ENCODE results near the gene POLH. TPM values are rescaled to one million over a fixed set of nuclear protein-coding genes. Genes with fewer than 3 reads are reported as not detected.

POLH gene
- total and polyA plus RNA-seq, 12 donors: 2.1 to 11.2 (median 8.3) TPM

DNA sequence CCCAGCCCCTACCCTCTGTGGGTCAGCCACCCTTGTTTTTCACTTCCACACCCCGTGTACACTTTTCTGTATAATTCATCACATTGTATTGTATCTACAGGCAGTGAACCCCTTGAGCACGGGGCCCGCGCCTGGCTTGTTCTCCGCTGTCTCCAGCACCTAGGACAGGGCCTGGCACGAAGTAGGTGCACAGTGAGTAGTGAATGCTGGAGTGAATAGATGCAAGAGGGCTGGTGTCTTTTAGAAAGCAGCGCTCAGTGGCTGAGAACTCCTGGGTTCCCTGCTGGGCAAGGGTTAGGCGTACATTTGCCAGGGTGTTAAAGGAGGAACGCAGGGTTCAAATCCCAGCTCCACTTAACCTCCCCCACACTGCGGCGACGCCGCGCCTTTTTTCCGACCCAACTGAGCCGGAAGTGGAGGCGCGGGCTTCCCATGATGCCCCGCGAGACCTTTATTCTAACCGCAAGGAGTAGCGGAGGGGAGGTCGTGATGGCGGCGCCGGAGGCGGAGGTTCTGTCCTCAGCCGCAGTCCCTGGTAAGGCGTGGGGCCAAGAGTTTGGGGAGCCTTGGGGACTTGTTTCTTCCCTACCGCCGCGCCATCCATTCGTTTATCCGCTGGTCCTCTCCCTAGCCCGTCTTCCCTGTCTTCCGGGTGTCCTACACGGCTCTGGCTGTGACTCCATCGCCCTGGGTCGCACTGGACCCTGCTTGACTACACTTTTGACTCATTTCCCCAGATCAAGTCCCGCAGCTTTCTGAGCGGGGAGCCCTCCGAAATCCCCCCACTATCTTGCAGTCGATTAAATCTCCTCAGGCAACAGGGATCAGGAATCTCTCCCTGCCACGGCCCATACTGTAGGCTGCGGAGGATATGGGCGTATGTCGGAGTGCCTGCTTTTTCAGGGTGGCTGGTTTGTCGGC is 59.7 kb downstream of the POLH start, which contains the start of gene MAD2L1BP:
Gene MAD2L1BP, plus strand, starts transcription at position 454 of the 921 bp plus-strand sequence. Its CDS starts 36 bp downstream, at position 490.
- Histone ChIP-seq H3K9me3 (no peaks in the 10 kb centered on the region), H3K27ac (peak within 1 kb of the TSS; percentile 49 to 97 (median 90)), H3K4me3 (peak within 1 kb of the TSS; percentile 53 to 95 (median 80)), H3K27me3 (no peaks in the 10 kb centered on the region), H3K4me1 (peaks cover 11 to 58% (median 42%) of the 10 kb centered on the region in 9 donors), H3K36me3 (peaks cover 0 to 42% (median 20%) of the 10 kb centered on the region in 9 donors)
- TF ChIP-seq, protein P1, sequence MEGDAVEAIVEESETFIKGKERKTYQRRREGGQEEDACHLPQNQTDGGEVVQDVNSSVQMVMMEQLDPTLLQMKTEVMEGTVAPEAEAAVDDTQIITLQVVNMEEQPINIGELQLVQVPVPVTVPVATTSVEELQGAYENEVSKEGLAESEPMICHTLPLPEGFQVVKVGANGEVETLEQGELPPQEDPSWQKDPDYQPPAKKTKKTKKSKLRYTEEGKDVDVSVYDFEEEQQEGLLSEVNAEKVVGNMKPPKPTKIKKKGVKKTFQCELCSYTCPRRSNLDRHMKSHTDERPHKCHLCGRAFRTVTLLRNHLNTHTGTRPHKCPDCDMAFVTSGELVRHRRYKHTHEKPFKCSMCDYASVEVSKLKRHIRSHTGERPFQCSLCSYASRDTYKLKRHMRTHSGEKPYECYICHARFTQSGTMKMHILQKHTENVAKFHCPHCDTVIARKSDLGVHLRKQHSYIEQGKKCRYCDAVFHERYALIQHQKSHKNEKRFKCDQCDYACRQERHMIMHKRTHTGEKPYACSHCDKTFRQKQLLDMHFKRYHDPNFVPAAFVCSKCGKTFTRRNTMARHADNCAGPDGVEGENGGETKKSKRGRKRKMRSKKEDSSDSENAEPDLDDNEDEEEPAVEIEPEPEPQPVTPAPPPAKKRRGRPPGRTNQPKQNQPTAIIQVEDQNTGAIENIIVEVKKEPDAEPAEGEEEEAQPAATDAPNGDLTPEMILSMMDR (IDR thresholded peaks at IDR 0.05): no peak
- WGBS, 2 donors: 4% methylated on average over 48 of the region's 48 CpGs
- ATAC-seq (peak; percentile 86 to 96 (median 94)), DNase-seq (peak; percentile 86)
- intact Hi-C loops (cut with DNase I): no loop called here

DNA sequence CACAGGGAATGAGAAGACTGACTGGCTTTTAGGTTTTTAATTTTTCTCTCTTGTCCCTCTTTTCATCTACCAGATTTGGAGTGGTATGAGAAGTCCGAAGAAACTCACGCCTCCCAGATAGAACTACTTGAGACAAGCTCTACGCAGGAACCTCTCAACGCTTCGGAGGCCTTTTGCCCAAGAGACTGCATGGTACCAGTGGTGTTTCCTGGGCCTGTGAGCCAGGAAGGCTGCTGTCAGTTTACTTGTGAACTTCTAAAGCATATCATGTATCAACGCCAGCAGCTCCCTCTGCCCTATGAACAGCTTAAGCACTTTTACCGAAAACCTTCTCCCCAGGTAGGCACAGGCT is 60.3 kb downstream of the POLH start:
- H3K9me3 ChIP-seq: no peaks in the 10 kb centered on the region
- TF ChIP-seq, protein P1 (IDR thresholded peaks at IDR 0.05): no peak
- peak overlapping the region; percentile 53 to 95 (median 80) for H3K4me3 ChIP-seq
- peak overlapping the region; percentile 49 to 97 (median 90) for H3K27ac ChIP-seq
- no peaks in the 10 kb centered on the region for H3K27me3 ChIP-seq
- intact Hi-C loops (cut with DNase I): no loop called here
- DNase-seq (no peak), ATAC-seq (peak in 6 of 8 donors; percentile 5 to 25 (median 17))
- peaks cover 11 to 52% (median 38%) of the 10 kb centered on the region in 9 donors for H3K4me1 ChIP-seq
- 15 to 20% methylated on average over 7 of the region's 7 CpGs for WGBS, 2 donors
- peaks cover 0 to 48% (median 26%) of the 10 kb centered on the region in 9 donors for H3K36me3 ChIP-seq

DNA sequence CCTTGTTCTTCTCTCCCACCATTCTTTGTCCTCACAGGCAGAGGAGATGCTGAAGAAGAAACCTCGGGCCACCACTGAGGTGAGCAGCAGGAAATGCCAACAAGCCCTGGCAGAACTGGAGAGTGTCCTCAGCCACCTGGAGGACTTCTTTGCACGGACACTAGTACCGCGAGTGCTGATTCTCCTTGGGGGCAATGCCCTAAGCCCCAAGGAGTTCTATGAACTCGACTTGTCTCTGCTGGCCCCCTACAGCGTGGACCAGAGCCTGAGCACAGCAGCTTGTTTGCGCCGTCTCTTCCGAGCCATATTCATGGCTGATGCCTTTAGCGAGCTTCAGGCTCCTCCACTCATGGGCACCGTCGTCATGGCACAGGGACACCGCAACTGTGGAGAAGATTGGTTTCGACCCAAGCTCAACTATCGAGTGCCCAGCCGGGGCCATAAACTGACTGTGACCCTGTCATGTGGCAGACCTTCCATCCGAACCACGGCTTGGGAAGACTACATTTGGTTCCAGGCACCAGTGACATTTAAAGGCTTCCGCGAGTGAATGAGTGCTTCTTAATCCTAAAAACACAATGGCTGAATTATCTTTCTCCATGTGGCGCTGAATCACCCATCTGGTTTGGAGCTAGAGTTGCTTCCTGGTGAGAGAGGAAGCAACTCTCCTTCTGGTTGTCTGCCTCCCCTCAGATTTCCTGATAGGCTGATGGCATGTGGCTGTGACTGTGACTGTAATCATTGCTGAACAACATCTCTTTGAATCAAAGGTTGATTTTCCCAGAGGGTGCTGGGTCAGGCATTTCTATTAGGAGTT is 64.2 kb downstream of the POLH start:
- Histone ChIP-seq H3K27me3 (no peaks in the 10 kb centered on the region), H3K9me3 (no peaks in the 10 kb centered on the region), H3K4me1 (peaks cover 11 to 55% (median 41%) of the 10 kb centered on the region in 9 donors), H3K4me3 (no peak overlapping the region), H3K36me3 (peaks cover 0 to 69% (median 32%) of the 10 kb centered on the region in 9 donors), H3K27ac (no peak overlapping the region)
- TF ChIP-seq, protein P1 (IDR thresholded peaks at IDR 0.05): no peak
- intact Hi-C loops (cut with DNase I): no loop called here
- 90 to 92% methylated on average over 21 of the region's 21 CpGs for WGBS, 2 donors
- ATAC-seq: no peak
- DNase-seq: no peak
